GM10266 (cell line): ENCODE results near the gene SMAD9.

ENCODE experiments used
- DNase-seq: peaks from one replicate; pipeline ENCODE4 v3.0.0; 2012; ENCODE audit errors: extremely low spot score
- CTCF ChIP-seq: IDR thresholded peaks from 2 replicates; pipeline ENCODE4 v1.5.1; 2012; ENCODE audit warnings: mild to moderate bottlenecking, low read depth; ENCODE audit not compliant: control insufficient read depth, insufficient read depth; ENCODE audit errors: missing control alignments

SMAD9 gene

GRCh38 chr13:36919833-36920615 is at the start of gene SMAD9:
SMAD9 (minus strand) TSS chr13:36920238; CDS start chr13:36879689, 40,549 bp downstream.
- TF ChIP-seq CTCF = no peak
- peak; percentile 76 for DNase-seq

- TF ChIP-seq CTCF = no peak
- no peak for DNase-seq
Observed at GRCh38 chr13:36966404-36966803, 46.4 kb upstream of the SMAD9 start.

- TF ChIP-seq CTCF = no peak
- no peak for DNase-seq
Observed at GRCh38 chr13:36965767-36966166, 45.7 kb upstream of the SMAD9 start.

- DNase-seq = no peak
- no peak for TF ChIP-seq CTCF
Observed at GRCh38 chr13:36959456-36960116, 39.5 kb upstream of the SMAD9 start.

GRCh38 chr13:36954542-36954941 is 34.5 kb upstream of the SMAD9 start:
- no peak for DNase-seq
- no peak for TF ChIP-seq CTCF

GRCh38 chr13:36950920-36951319 is 30.9 kb upstream of the SMAD9 start:
- no peak for DNase-seq
- no peak for TF ChIP-seq CTCF

GRCh38 chr13:36950330-36950729 is 30.3 kb upstream of the SMAD9 start:
- no peak for DNase-seq
- TF ChIP-seq CTCF = no peak
